WTC11 (cell line): ENCODE data around the gene KCNG3. TPM values are rescaled to one million over a fixed set of nuclear protein-coding genes. Genes with fewer than 3 reads are reported as not detected.

Source experiments
- ATAC-seq: fragments of 200-7000 bp; cut with Tn5 transposase; 2 replicates; pipeline ENCODE4 v1.10.0; 2021; ENCODE audit warnings: mild to moderate bottlenecking, moderate library complexity
- CTCF ChIA-PET: fragments of 300-600 bp; sonication (Branson Sonifier 250); formaldehyde crosslinking; loops from one replicate; lab custom pipeline; 2021; ENCODE audit warnings: antibody characterized with exemption; lab: Charles Lee
- POLR2A ChIA-PET: fragments of 350-600 bp; sonication (Branson Sonifier 250); formaldehyde crosslinking; loops from one replicate; lab custom pipeline; 2021; ENCODE audit warnings: antibody characterized with exemption; lab: Charles Lee
- DNase-seq: peaks from one replicate; pipeline ENCODE4 v3.0.0; 2021; ENCODE audit warnings: low spot score
- H3K27ac Mint-ChIP-seq: 2 replicates; pipeline ENCODE4 v1.8.0; 2021; ENCODE audit warnings: mixed read lengths
- H3K27me3 Mint-ChIP-seq: 2 replicates; pipeline ENCODE4 v1.8.0; 2021; ENCODE audit warnings: low read depth, mild to moderate bottlenecking, moderate library complexity, mixed read lengths
- H3K36me3 Mint-ChIP-seq: 2 replicates; pipeline ENCODE4 v1.8.0; 2021; ENCODE audit warnings: mixed read lengths
- H3K4me1 Mint-ChIP-seq: 2 replicates; pipeline ENCODE4 v1.8.0; 2022; ENCODE audit warnings: mixed read lengths
- H3K4me3 Mint-ChIP-seq: 2 replicates; pipeline ENCODE4 v1.8.0; 2021; ENCODE audit warnings: mild to moderate bottlenecking, moderate library complexity, mixed read lengths
- H3K9me3 Mint-ChIP-seq: 2 replicates; pipeline ENCODE4 v1.8.0; 2021; ENCODE audit warnings: mixed read lengths
- AR ChIP-seq: fragments of 250-450 bp; sonication (Bioruptor Pico); IDR thresholded peaks from 2 replicates; pipeline ENCODE4 v1.9.0; 2021; ENCODE audit warnings: mild to moderate bottlenecking
- ATF1 ChIP-seq: sonication (generic); formaldehyde crosslinking; IDR thresholded peaks from 2 replicates; pipeline ENCODE4 v1.8.1; 2023; ENCODE audit warnings: mild to moderate bottlenecking, moderate library complexity, missing genetic modification reagents
- CREB1 ChIP-seq: sonication (generic); formaldehyde crosslinking; IDR thresholded peaks from 2 replicates; pipeline ENCODE4 v1.8.0; 2023; ENCODE audit warnings: mild to moderate bottlenecking, missing genetic modification reagents
- E2F5 ChIP-seq: sonication (generic); formaldehyde crosslinking; IDR thresholded peaks from 2 replicates; pipeline ENCODE4 v1.8.1; 2022; ENCODE audit warnings: mild to moderate bottlenecking, moderate library complexity, missing genetic modification reagents
- ELF4 ChIP-seq: sonication (generic); formaldehyde crosslinking; IDR thresholded peaks from 2 replicates; pipeline ENCODE4 v1.8.1; 2022; ENCODE audit warnings: low read depth, mild to moderate bottlenecking, moderate library complexity, missing genetic modification reagents
- ETV6 ChIP-seq: sonication (generic); formaldehyde crosslinking; IDR thresholded peaks from 2 replicates; pipeline ENCODE4 v1.8.1; 2022; ENCODE audit warnings: mild to moderate bottlenecking, missing genetic modification reagents
- HMGXB4 ChIP-seq: sonication (generic); formaldehyde crosslinking; IDR thresholded peaks from 2 replicates; pipeline ENCODE4 v1.8.1; 2023; ENCODE audit warnings: mild to moderate bottlenecking, moderate library complexity, missing genetic modification reagents
- IRF1 ChIP-seq: sonication (generic); formaldehyde crosslinking; IDR thresholded peaks from 2 replicates; pipeline ENCODE4 v1.8.0; 2023; ENCODE audit warnings: missing genetic modification reagents
- NFATC4 ChIP-seq: fragments of 250-450 bp; sonication (Bioruptor Pico); IDR thresholded peaks from 2 replicates; pipeline ENCODE4 v1.9.0; 2021; ENCODE audit warnings: mild to moderate bottlenecking
- NFYB ChIP-seq: sonication (generic); formaldehyde crosslinking; conservative IDR thresholded peaks from 2 replicates; pipeline ENCODE4 v1.8.0; 2022; ENCODE audit warnings: low read depth, missing genetic modification reagents
- NR2C2 ChIP-seq: sonication (generic); formaldehyde crosslinking; IDR thresholded peaks from 2 replicates; pipeline ENCODE4 v1.8.0; 2022; ENCODE audit warnings: mild to moderate bottlenecking, missing genetic modification reagents
- RORB ChIP-seq: fragments of 250-450 bp; sonication (Bioruptor Pico); IDR thresholded peaks from 2 replicates; pipeline ENCODE4 v1.9.0; 2021; ENCODE audit warnings: mild to moderate bottlenecking
- SMAD4 ChIP-seq: sonication (generic); formaldehyde crosslinking; IDR thresholded peaks from 2 replicates; pipeline ENCODE4 v1.8.0; 2022; ENCODE audit warnings: mild to moderate bottlenecking, missing genetic modification reagents
- ZBTB21 ChIP-seq: sonication (generic); formaldehyde crosslinking; IDR thresholded peaks from 2 replicates; pipeline ENCODE4 v1.8.1; 2023; ENCODE audit warnings: mild to moderate bottlenecking, missing genetic modification reagents, borderline replicate concordance
- ZMAT4 ChIP-seq: fragments of 250-450 bp; sonication (Bioruptor Pico); IDR thresholded peaks from 2 replicates; pipeline ENCODE4 v1.9.0; 2021; ENCODE audit warnings: mild to moderate bottlenecking
- ZNF317 ChIP-seq: sonication (generic); formaldehyde crosslinking; IDR thresholded peaks from 2 replicates; pipeline ENCODE4 v1.8.1; 2023; ENCODE audit warnings: low read depth, mild to moderate bottlenecking, moderate library complexity, missing genetic modification reagents, borderline replicate concordance
- ZNF423 ChIP-seq: fragments of 250-450 bp; sonication (Bioruptor Pico); IDR thresholded peaks from 2 replicates; pipeline ENCODE4 v2.1.2; 2022; ENCODE audit warnings: mild to moderate bottlenecking, moderate library complexity
- ZNF512 ChIP-seq: sonication (generic); formaldehyde crosslinking; IDR thresholded peaks from 2 replicates; pipeline ENCODE4 v1.8.1; 2022; ENCODE audit warnings: missing genetic modification reagents, borderline replicate concordance
- total RNA-seq: library from RNA; stranded (reverse); gene quantifications from 3 replicates; pipeline ENCODE4 v1.2.3, GENCODE V29; 2021

Gene KCNG3
- total RNA-seq, 1 experiment from 2014 or later, result 15.5 TPM

GRCh38 chr2:42443718-42444399, 49.9 kb downstream of the KCNG3 start:
- H3K27ac Mint-ChIP-seq, result peak overlapping the region; percentile 50

More at GRCh38 chr2:42443718-42444399, 49.9 kb downstream of the KCNG3 start:
- no peak for ATAC-seq
- peaks cover 9% of the 10 kb centered on the region for H3K36me3 Mint-ChIP-seq
- no peak overlapping the region for H3K4me3 Mint-ChIP-seq
- peaks cover 9% of the 10 kb centered on the region for H3K4me1 Mint-ChIP-seq
- H3K27me3 Mint-ChIP-seq, result no peaks in the 10 kb centered on the region
- POLR2A ChIA-PET, result no interaction called here
- TF ChIP-seq ZMAT4 (CRISPR knock-in tag), result no peak
- TF ChIP-seq IRF1, result no peak
- no peak for TF ChIP-seq NFATC4
- no peak for TF ChIP-seq CREB1 (CRISPR knock-in tag)
- no peak for TF ChIP-seq ZBTB21 (CRISPR knock-in tag)
- TF ChIP-seq SMAD4 (CRISPR knock-in tag), result no peak
- no peak for TF ChIP-seq NR2C2
- no peak for TF ChIP-seq HMGXB4 (CRISPR knock-in tag)
- TF ChIP-seq ZNF317 (CRISPR knock-in tag), result no peak
- no peak for TF ChIP-seq AR (CRISPR knock-in tag)
- no peak for TF ChIP-seq ELF4 (CRISPR knock-in tag)
- TF ChIP-seq ZNF512 (CRISPR knock-in tag), result no peak
- no peak for TF ChIP-seq NFYB (CRISPR knock-in tag)
- TF ChIP-seq ATF1 (CRISPR knock-in tag), result no peak
- TF ChIP-seq ZNF423 (CRISPR knock-in tag), result no peak
- no peak for TF ChIP-seq E2F5 (CRISPR knock-in tag)
- TF ChIP-seq ETV6 (CRISPR knock-in tag), result no peak
- TF ChIP-seq RORB (CRISPR knock-in tag), result no peak
- CTCF ChIA-PET, result interaction anchor here (0.8 to 1.6 kb wide), 3 partner anchors 13 to 219 kb away, joined by 3 to 6 read pairs (median 3); no protein-coding TSS in a partner anchor
- no peaks in the 10 kb centered on the region for H3K9me3 Mint-ChIP-seq
- DNase-seq, result no peak
